Esophagus muscularis mucosa (tissue), 4 donors: ENCODE results near the gene TRMT61A. TPM values are rescaled to one million over a fixed set of nuclear protein-coding genes. Genes with fewer than 3 reads are reported as not detected.
A peak's percentile ranks its signal among the peaks of the same experiment; 100 is the strongest.

ENCODE experiments used
- DNase-seq: peaks from one replicate; pipeline ENCODE4 v3.0.0-alpha.2; 2017; ENCODE audit errors: extremely low spot score
- H3K27ac ChIP-seq, 4 donors: fragments of 200-600 bp; sonication (generic); replicated peaks in 1 of 4; 1 replicate in 3 of 4; 2 replicates in 1 of 4; pipeline ENCODE4 v1.5.1; 2016 to 2019; ENCODE audit warnings: mild to moderate bottlenecking in 1 of 4
- H3K27me3 ChIP-seq, 4 donors: fragments of 200-600 bp; sonication (generic); one replicate each; pipeline versions ENCODE4 v1.5.1 to v1.6.0; 2016 to 2019
- H3K36me3 ChIP-seq, 4 donors: fragments of 200-600 bp; sonication (generic); one replicate each; pipeline ENCODE4 v1.5.1; 2016 to 2019
- H3K4me1 ChIP-seq, 4 donors: fragments of 200-600 bp; sonication (generic); one replicate each; pipeline ENCODE4 v1.5.1; 2016 to 2019
- H3K4me3 ChIP-seq, 4 donors: fragments of 200-600 bp; sonication (generic); 1 replicate in 2 of 4; 2 replicates in 2 of 4; pipeline ENCODE4 v1.5.1; 2016 to 2019; ENCODE audit warnings: mild to moderate bottlenecking in 4 of 4, moderate library complexity in 1 of 4
- H3K9me3 ChIP-seq, 4 donors: fragments of 200-600 bp; sonication (generic); 1 replicate in 3 of 4; 2 replicates in 1 of 4; pipeline ENCODE4 v1.5.1; 2016 to 2019
- EP300 ChIP-seq: sonication (generic); formaldehyde crosslinking; IDR thresholded peaks from one replicate; pipeline ENCODE4 v1.6.1; 2017; ENCODE audit warnings: antibody characterized with exemption
- POLR2A ChIP-seq: fragments of 450-650 bp; IDR thresholded peaks from one replicate; pipeline ENCODE4 v1.6.1; 2017; ENCODE audit warnings: antibody characterized with exemption, moderate library complexity, mild to moderate bottlenecking, low read depth
- POLR2AphosphoS5 ChIP-seq, 2 donors: sonication (generic); formaldehyde crosslinking; IDR thresholded peaks; one replicate each; pipeline ENCODE4 v1.6.1; 2017; ENCODE audit warnings: antibody characterized with exemption in 2 of 2
- WGBS: methylation state at CpG from one replicate; pipeline ENCODE4 v1.1.5; 2018; 5-methylcytosine and 5-hydroxymethylcytosine counted together
- intact Hi-C: fragments of 100-400 bp; cut with DNase I; formaldehyde crosslinking; loops from one replicate; pipeline ENCODE4 v1.15.1; 2023
- total RNA-seq, 4 donors: library from RNA; depleted of rRNA; stranded (reverse); fragments of >200 nt; gene quantifications; one replicate each; pipeline versions ENCODE4 v1.1.0 to v1.2.1, GENCODE V29; 2016
- TF ChIP-seq, protein P1 (sequence below), 3 experiments: fragments of 200-600 bp in 2 of 3; fragments of 450-650 bp in 1 of 3; sonication (generic) in 2 of 3; IDR thresholded peaks; one replicate each; pipeline ENCODE4 v1.5.1; 2017 to 2019; ENCODE audit warnings: antibody characterized with exemption in 3 of 3, mild to moderate bottlenecking in 2 of 3, moderate library complexity in 1 of 3

TRMT61A gene
- total RNA-seq, 4 donors from 2014 or later: 28.7 to 50.0 (median 35.2) TPM

DNA sequence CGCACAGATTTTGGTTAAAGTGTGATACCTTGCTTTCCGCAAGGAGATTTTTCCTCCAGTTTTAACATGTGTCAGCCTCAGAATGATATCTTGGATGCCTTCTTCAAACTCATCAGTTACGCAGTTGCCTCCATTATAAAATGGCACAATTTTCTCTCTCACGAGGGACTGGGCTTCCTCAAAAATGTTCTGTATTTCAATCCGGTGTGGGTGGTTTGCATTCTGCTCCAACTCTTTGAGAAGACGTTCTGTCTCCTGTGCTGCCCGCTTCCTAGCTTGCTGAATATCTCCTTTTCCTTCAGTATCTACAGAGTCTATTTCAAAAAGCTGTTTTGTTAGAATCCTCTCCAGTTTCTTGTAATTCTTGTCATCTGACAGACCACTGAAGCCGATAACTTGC lies 31.7 kb downstream of the TRMT61A start:
- Histone ChIP-seq H3K9me3 (no peaks in the 10 kb centered on the region), H3K4me3 (peak overlapping the region; percentile 74 to 94 (median 87)), H3K36me3 (peaks cover 4 to 32% (median 24%) of the 10 kb centered on the region in 4 donors), H3K27me3 (no peaks in the 10 kb centered on the region), H3K4me1 (peaks cover 68 to 87% (median 83%) of the 10 kb centered on the region in 4 donors), H3K27ac (peak overlapping the region; percentile 91 to 98 (median 96))
- 74% methylated on average over 8 of the region's 8 CpGs for WGBS
- intact Hi-C loops: no loop called here
- no peak for DNase-seq
- TF ChIP-seq EP300 (no peak), POLR2A (no peak), POLR2AphosphoS5 (IDR thresholded peaks at IDR 0.05) (no peak)
- TF ChIP-seq, protein P1, sequence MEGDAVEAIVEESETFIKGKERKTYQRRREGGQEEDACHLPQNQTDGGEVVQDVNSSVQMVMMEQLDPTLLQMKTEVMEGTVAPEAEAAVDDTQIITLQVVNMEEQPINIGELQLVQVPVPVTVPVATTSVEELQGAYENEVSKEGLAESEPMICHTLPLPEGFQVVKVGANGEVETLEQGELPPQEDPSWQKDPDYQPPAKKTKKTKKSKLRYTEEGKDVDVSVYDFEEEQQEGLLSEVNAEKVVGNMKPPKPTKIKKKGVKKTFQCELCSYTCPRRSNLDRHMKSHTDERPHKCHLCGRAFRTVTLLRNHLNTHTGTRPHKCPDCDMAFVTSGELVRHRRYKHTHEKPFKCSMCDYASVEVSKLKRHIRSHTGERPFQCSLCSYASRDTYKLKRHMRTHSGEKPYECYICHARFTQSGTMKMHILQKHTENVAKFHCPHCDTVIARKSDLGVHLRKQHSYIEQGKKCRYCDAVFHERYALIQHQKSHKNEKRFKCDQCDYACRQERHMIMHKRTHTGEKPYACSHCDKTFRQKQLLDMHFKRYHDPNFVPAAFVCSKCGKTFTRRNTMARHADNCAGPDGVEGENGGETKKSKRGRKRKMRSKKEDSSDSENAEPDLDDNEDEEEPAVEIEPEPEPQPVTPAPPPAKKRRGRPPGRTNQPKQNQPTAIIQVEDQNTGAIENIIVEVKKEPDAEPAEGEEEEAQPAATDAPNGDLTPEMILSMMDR (IDR thresholded peaks at IDR 0.05): no peak

DNA sequence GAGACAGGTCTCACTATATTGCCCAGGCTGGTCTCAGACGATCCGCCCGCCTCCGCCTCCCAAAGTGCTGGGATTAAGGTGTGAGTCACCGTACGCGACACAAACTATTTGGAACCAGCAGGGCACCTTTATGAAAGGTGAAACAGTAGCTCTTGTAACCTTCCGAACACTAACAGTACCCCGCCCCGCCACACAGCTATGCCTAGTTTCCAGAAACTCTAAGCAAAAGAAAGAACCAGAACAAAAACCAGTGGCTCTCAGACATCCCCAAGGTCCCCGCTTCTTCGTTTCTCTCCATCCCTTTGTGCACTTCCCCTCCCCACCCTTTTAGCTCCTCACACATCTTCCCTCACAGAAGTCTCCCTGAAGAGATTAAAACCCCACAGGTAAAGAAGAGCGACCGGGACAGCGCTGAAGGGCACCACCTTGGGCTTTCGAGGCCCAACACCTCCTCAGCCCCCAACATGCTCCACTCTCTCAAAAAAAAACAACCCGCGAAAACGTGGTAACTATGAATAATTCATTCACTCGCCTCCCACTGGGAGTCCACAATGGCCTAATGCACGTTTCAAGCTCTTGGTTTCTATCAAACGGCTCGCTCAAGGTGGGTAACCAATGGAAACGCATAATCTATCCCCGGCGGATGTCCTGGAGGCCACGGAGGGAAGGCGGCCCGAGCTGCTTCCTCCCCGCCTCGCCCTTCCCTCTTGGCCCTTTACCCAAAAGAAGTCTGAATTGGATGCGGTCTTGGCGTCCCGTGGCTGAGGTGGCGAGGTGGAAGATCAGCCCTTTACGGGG lies 32.6 kb downstream of the TRMT61A start:
- Histone ChIP-seq H3K36me3 (peaks cover 4 to 32% (median 26%) of the 10 kb centered on the region in 4 donors), H3K27ac (peak overlapping the region; percentile 91 to 98 (median 96)), H3K9me3 (no peaks in the 10 kb centered on the region), H3K27me3 (no peaks in the 10 kb centered on the region), H3K4me1 (peaks cover 67 to 86% (median 80%) of the 10 kb centered on the region in 4 donors), H3K4me3 (peak overlapping the region; percentile 74 to 94 (median 87))
- WGBS: 12% methylated on average over 25 of the region's 36 CpGs
- DNase-seq: no peak
- TF ChIP-seq, protein P1 (IDR thresholded peaks at IDR 0.05): no peak
- TF ChIP-seq POLR2AphosphoS5 (IDR thresholded peaks at IDR 0.05): peak in 1 of 2 donors; percentile 26
- intact Hi-C loops: no loop called here

DNA sequence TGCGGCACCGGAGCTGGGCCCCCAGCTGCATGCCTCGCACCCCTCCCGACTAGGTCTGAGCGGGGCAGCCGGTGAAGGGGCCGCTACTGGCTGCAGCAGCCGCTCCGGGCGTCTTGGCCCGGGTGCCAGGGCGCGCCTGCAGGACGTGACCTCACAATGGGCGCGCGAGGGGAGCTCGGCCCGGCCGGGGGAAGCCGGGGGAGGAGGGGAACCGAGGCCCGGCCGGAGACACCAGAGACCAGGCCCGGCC lies 33.1 kb downstream of the TRMT61A start:
- no peak for DNase-seq
- no peaks in the 10 kb centered on the region for H3K27me3 ChIP-seq
- H3K4me3 ChIP-seq: peak overlapping the region; percentile 74 to 94 (median 87)
- H3K27ac ChIP-seq: peak overlapping the region; percentile 91 to 98 (median 96)
- H3K36me3 ChIP-seq: peaks cover 4 to 31% (median 26%) of the 10 kb centered on the region in 4 donors
- WGBS: 0% methylated on average over 4 of the region's 25 CpGs
- H3K4me1 ChIP-seq: peaks cover 62 to 86% (median 77%) of the 10 kb centered on the region in 4 donors
- no peak for TF ChIP-seq EP300
- no peak for TF ChIP-seq POLR2AphosphoS5 (IDR thresholded peaks at IDR 0.05)
- TF ChIP-seq, protein P1 (IDR thresholded peaks at IDR 0.05): no peak
- TF ChIP-seq POLR2A: no peak
- H3K9me3 ChIP-seq: no peaks in the 10 kb centered on the region
- intact Hi-C loops: no loop called here

DNA sequence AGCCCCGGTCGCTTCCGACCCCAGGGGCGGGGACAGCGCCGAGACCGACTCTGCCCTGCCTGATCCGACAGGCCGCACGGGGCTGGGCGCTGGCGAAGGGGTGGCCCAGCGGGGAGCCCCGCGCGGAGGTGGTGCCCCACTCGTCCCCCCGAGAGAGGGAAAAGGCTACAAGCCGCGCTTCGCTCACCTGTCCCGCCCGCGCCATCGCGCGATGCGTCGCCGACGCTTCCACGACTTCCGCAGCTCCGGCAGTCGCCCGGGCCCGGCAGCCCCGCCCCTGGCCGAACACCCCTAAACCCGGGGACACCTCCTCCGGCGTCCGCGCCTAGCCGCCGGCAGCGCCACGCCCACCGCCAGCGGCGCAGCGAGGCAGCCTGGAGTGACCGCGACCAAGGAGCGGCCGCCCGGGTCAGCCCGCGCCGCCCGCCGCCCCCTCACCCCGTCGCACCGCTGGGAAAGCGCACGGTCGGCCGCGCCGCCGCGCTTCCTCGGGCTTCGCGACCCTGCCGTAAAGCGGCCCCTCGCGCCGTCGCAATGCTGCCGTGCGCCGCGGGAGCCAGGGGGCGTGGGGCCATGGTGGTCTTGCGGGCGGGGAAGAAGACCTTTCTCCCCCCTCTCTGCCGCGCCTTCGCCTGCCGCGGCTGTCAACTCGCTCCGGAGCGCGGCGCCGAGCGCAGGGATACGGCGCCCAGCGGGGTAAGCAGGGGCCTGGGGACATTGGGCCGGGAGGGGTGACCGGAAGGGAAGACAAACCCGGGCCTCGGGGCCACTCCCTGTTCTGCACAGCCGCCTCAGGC lies 33.6 kb downstream of the TRMT61A start, which contains the start of the genes BAG5 and COA8:
TSS of gene BAG5 (minus strand) at position 229 of the 797 bp plus-strand sequence. CDS start 1,493 bp downstream, outside the sequence.
TSS of gene COA8 (plus strand) at position 532 of the 797 bp plus-strand sequence. CDS start at position 574, 42 bp downstream.
- TF ChIP-seq EP300 (no peak), POLR2AphosphoS5 (IDR thresholded peaks at IDR 0.05) (peak; percentile 85 to 94), POLR2A (peak; percentile 91)
- TF ChIP-seq, protein P1 (IDR thresholded peaks at IDR 0.05): peak in 2 of 3 experiments; percentile 17 to 44
- Histone ChIP-seq H3K27me3 (no peaks in the 10 kb centered on the region), H3K4me1 (peaks cover 57 to 86% (median 72%) of the 10 kb centered on the region in 4 donors), H3K9me3 (no peaks in the 10 kb centered on the region), H3K4me3 (peak within 1 kb of the TSS; percentile 74 to 94 (median 87)), H3K36me3 (peaks cover 4 to 26% (median 26%) of the 10 kb centered on the region in 4 donors), H3K27ac (peak within 1 kb of the TSS; percentile 91 to 98 (median 96))
- DNase-seq: no peak
- WGBS: under 1% methylated on average over 32 of the region's 109 CpGs
- intact Hi-C loops: no loop called here
